GM12878 (cell line): ENCODE measurements around the gene UBAP2.

Source experiments
- CBX5 ChIP-seq: sonication (generic); IDR thresholded peaks from 2 replicates; pipeline ENCODE4 v1.6.1; 2016; ENCODE audit warnings: low read depth, moderate library complexity, mild to moderate bottlenecking, inconsistent platforms
- EP300 ChIP-seq, 2 experiments: fragments of 150-350 bp in 1 of 2; IDR thresholded peaks; 2 replicates each; pipeline ENCODE4 v1.6.1; 2011 to 2012; ENCODE audit warnings: low read depth in 2 of 2, low read length in 2 of 2, borderline replicate concordance in 1 of 2, improper control_type of control experiment in 1 of 2, inconsistent platforms in 1 of 2; ENCODE audit not compliant: control insufficient read depth in 1 of 2
- ESRRA ChIP-seq: IDR thresholded peaks from 2 replicates; pipeline ENCODE4 v1.6.1; 2012; ENCODE audit warnings: mild to moderate bottlenecking, low read length, improper control_type of control experiment
- ETV6 ChIP-seq, 2 experiments: fragments of 450-650 bp in 1 of 2; IDR thresholded peaks in 1 of 2; conservative IDR thresholded peaks in 1 of 2; 2 replicates each; pipeline ENCODE4 v1.6.1; 2014; ENCODE audit warnings: antibody characterized with exemption in 1 of 2, borderline replicate concordance in 1 of 2, low read depth in 1 of 2, mild to moderate bottlenecking in 1 of 2, moderate library complexity in 1 of 2
- MEF2A ChIP-seq: IDR thresholded peaks from 2 replicates; pipeline ENCODE4 v1.6.1; 2011; ENCODE audit warnings: low read depth, mild to moderate bottlenecking, low read length, moderate library complexity; ENCODE audit not compliant: insufficient read depth
- POLR2A ChIP-seq: IDR thresholded peaks from 2 replicates; pipeline ENCODE4 v1.6.1; 2011; ENCODE audit warnings: low read depth, mild to moderate bottlenecking, low read length

- peak; percentile 31; the same call in 1 of the 2 replicates for TF ChIP-seq POLR2A
- no peak for TF ChIP-seq EP300 (IDR thresholded peaks at IDR 0.05; ENCODE audit: borderline replicate concordance in 1 of 2, control insufficient read depth in 1 of 2, low read depth in 2 of 2, low read length in 2 of 2)
- TF ChIP-seq MEF2A: no peak
- no peak for TF ChIP-seq ESRRA
- no peak for TF ChIP-seq ETV6 (conservative IDR thresholded peaks at IDR 0.05 in 1 of 2, IDR thresholded peaks at IDR 0.05 in 1 of 2; ENCODE audit: borderline replicate concordance in 1 of 2, low read depth in 1 of 2)
- TF ChIP-seq CBX5: no peak
These were observed 123.5 kb downstream of the UBAP2 start for GRCh38 chr9:33924978-33925797.
